K562 (cell line): ENCODE measurements around the gene TMEM218.
"Not testable (repeated sequence)": the region's sequence is repeated elsewhere in the genome, so short reads cannot be mapped to it uniquely, and the experiment has no call there.

Source experiments
- EHMT2 ChIP-seq: fragments of 450-650 bp; IDR thresholded peaks from 2 replicates; pipeline ENCODE4 v1.6.1; 2018; ENCODE audit warnings: antibody characterized with exemption
- EZH2 ChIP-seq: IDR thresholded peaks from 2 replicates; pipeline ENCODE4 v1.6.1; 2012; ENCODE audit warnings: low read depth, mild to moderate bottlenecking, inconsistent platforms, low read length, borderline replicate concordance
- FOS ChIP-seq: IDR thresholded peaks from 3 replicates; pipeline ENCODE4 v1.6.1; 2011; ENCODE audit not compliant: insufficient read length; ENCODE audit errors: extremely low read depth
- JUNB ChIP-seq: fragments of 450-650 bp; formaldehyde crosslinking; conservative IDR thresholded peaks from 2 replicates; pipeline ENCODE4 v1.4.0; 2020; ENCODE audit warnings: mild to moderate bottlenecking
- KLF1 ChIP-seq: fragments of 450-650 bp; IDR thresholded peaks from 2 replicates; pipeline ENCODE4 v1.6.1; 2016; ENCODE audit warnings: missing genetic modification characterization, missing compliant biosample characterization
- MAFK ChIP-seq: IDR thresholded peaks from 2 replicates; pipeline ENCODE4 v1.6.1; 2011; ENCODE audit warnings: low read length, improper control_type of control experiment
- NR3C1 ChIP-seq: sonication (generic); formaldehyde crosslinking; IDR thresholded peaks from 2 replicates; pipeline ENCODE4 v1.8.1; 2022; ENCODE audit warnings: missing genetic modification reagents
- SMAD3 ChIP-seq: fragments of 450-650 bp; formaldehyde crosslinking; conservative IDR thresholded peaks from 2 replicates; pipeline ENCODE4 v1.4.0; 2020; ENCODE audit warnings: mild to moderate bottlenecking
- SP1 ChIP-seq: sonication (generic); formaldehyde crosslinking; IDR thresholded peaks from 2 replicates; pipeline ENCODE4 v1.8.1; 2022; ENCODE audit warnings: mild to moderate bottlenecking, missing genetic modification reagents
- TAF7 ChIP-seq: fragments of 450-650 bp; IDR thresholded peaks from 2 replicates; pipeline ENCODE4 v1.6.1; 2016; ENCODE audit warnings: missing genetic modification characterization, missing compliant biosample characterization
- TBP ChIP-seq: optimal IDR thresholded peaks from 2 replicates; pipeline ENCODE3; 2011; ENCODE audit warnings: low read depth, low read length, improper control_type of control experiment
- XRCC5 ChIP-seq: fragments of 200-400 bp; formaldehyde crosslinking; IDR thresholded peaks from 2 replicates; pipeline ENCODE4 v1.6.1; 2017; ENCODE audit warnings: low read depth, mild to moderate bottlenecking, low read length
- ZNF133 ChIP-seq: fragments of 250-450 bp; sonication (Bioruptor Pico); IDR thresholded peaks from 2 replicates; pipeline ENCODE4 v1.4.0; 2020; ENCODE audit warnings: mild to moderate bottlenecking
- TF ChIP-seq, protein P1 (sequence below), 3 experiments: IDR thresholded peaks in 2 of 3; conservative IDR thresholded peaks in 1 of 3; 2 replicates each; pipeline ENCODE4 v1.5.1; 2011 to 2012; ENCODE audit warnings: low read length in 3 of 3, mild to moderate bottlenecking in 3 of 3, control low read depth in 2 of 3, improper control_type of control experiment in 1 of 3, inconsistent platforms in 1 of 3, low read depth in 1 of 3, mixed read lengths in 1 of 3, moderate library complexity in 1 of 3; ENCODE audit not compliant: insufficient read depth in 2 of 3

DNA sequence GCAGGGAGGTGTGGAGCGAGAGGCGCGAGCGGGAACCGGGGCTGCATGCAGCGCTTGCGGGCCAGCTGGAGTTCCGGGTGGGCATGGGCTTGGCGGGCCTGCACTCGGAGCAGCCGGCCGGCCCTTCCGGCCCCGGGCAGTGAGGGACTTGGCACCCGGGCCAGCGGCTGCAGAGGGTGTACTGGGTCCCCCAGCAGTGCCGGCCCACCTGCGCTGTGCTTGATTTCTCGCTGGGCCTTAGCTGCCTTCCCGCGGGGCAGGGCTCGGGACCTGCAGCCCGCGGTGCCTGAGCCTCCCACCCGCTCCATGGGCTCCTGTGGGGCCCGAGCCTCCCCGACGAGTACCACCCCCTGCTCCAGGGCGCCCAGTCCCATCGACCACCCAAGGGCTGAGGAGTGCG lies 21.9 kb downstream of the TMEM218 start:
- not testable (repeated sequence) for TF ChIP-seq JUNB (CRISPR knock-in tag); KLF1 (tag); SP1 (CRISPR knock-in tag); XRCC5; NR3C1 (CRISPR knock-in tag); TBP; ZNF133 (CRISPR knock-in tag); FOS; MAFK; EZH2; EHMT2; SMAD3 (CRISPR knock-in tag); TAF7 (tag)
- TF ChIP-seq, protein P1, sequence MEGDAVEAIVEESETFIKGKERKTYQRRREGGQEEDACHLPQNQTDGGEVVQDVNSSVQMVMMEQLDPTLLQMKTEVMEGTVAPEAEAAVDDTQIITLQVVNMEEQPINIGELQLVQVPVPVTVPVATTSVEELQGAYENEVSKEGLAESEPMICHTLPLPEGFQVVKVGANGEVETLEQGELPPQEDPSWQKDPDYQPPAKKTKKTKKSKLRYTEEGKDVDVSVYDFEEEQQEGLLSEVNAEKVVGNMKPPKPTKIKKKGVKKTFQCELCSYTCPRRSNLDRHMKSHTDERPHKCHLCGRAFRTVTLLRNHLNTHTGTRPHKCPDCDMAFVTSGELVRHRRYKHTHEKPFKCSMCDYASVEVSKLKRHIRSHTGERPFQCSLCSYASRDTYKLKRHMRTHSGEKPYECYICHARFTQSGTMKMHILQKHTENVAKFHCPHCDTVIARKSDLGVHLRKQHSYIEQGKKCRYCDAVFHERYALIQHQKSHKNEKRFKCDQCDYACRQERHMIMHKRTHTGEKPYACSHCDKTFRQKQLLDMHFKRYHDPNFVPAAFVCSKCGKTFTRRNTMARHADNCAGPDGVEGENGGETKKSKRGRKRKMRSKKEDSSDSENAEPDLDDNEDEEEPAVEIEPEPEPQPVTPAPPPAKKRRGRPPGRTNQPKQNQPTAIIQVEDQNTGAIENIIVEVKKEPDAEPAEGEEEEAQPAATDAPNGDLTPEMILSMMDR (IDR thresholded peaks at IDR 0.05 in 2 of 3, conservative IDR thresholded peaks at IDR 0.05 in 1 of 3; ENCODE audit: insufficient read depth in 2 of 3, low read depth in 1 of 3, low read length in 3 of 3) = not testable (repeated sequence)
